HEK293 (cell line): ENCODE results near the gene TNIK.
A peak's percentile ranks its signal among the peaks of the same experiment; 100 is the strongest.

Experiments
- CTCF ChIA-PET: fragments of 350-600 bp; formaldehyde crosslinking; extraction: SDS; loops from one replicate; lab custom pipeline; 2021; ENCODE audit warnings: antibody characterized with exemption; lab: Yijun Ruan, JAX
- POLR2A ChIA-PET: fragments of 300-600 bp; formaldehyde crosslinking; extraction: SDS; loops from one replicate; lab custom pipeline; 2020; ENCODE audit warnings: antibody characterized with exemption, inconsistent platforms; lab: Yijun Ruan, JAX
- H3K27ac ChIP-seq: fragments of 200-500 bp; sonication (Bioruptor generic); 2 replicates; pipeline ENCODE4 v1.5.1; 2014; ENCODE audit warnings: low read depth, low read length, control low read depth, inconsistent platforms; ENCODE audit errors: extremely low read depth
- H3K36me3 ChIP-seq, 2 experiments: fragments of 200-500 bp in 1 of 2; sonication (Bioruptor generic) in 1 of 2; 1 replicate in 1 of 2; 2 replicates in 1 of 2; pipeline ENCODE4 v1.5.1; 2014 to 2017; ENCODE audit warnings: inconsistent platforms in 2 of 2, low read length in 2 of 2; ENCODE audit not compliant: control insufficient read depth in 2 of 2, insufficient read depth in 1 of 2
- H3K4me1 ChIP-seq: fragments of 200-500 bp; sonication (Bioruptor generic); 2 replicates; pipeline ENCODE4 v1.5.1; 2014; ENCODE audit warnings: mild to moderate bottlenecking, low read length, inconsistent platforms; ENCODE audit not compliant: control insufficient read depth, insufficient read depth
- H3K4me3 ChIP-seq: 2 replicates; pipeline ENCODE4 v1.5.1; 2011; ENCODE audit warnings: low read depth, mild to moderate bottlenecking, control low read depth, low read length, moderate library complexity
- H3K9me3 ChIP-seq: fragments of 200-500 bp; sonication (Bioruptor generic); 2 replicates; pipeline ENCODE4 v1.5.1; 2014; ENCODE audit warnings: low read depth, low read length, inconsistent platforms; ENCODE audit not compliant: control insufficient read depth, insufficient read depth
- BCL11B ChIP-seq: fragments of 450-650 bp; formaldehyde crosslinking; IDR thresholded peaks from 2 replicates; pipeline ENCODE4 v1.5.1; 2016; ENCODE audit warnings: low read depth, missing biosample characterization, missing genetic modification characterization
- CTCF ChIP-seq: fragments of 450-650 bp; formaldehyde crosslinking; IDR thresholded peaks from 2 replicates; pipeline ENCODE4 v1.5.1; 2016; ENCODE audit warnings: missing biosample characterization, missing genetic modification characterization
- GLIS1 ChIP-seq: fragments of 450-650 bp; formaldehyde crosslinking; IDR thresholded peaks from 2 replicates; pipeline ENCODE4 v1.5.1; 2016; ENCODE audit warnings: missing biosample characterization, missing genetic modification characterization
- IKZF3 ChIP-seq: fragments of 450-650 bp; IDR thresholded peaks from 2 replicates; pipeline ENCODE4 v1.5.0; 2018; ENCODE audit warnings: missing biosample characterization, mild to moderate bottlenecking, missing genetic modification characterization, moderate library complexity
- KLF9 ChIP-seq: fragments of 450-650 bp; formaldehyde crosslinking; IDR thresholded peaks from 2 replicates; pipeline ENCODE4 v1.5.1; 2016; ENCODE audit warnings: missing biosample characterization, missing genetic modification characterization, low read depth
- REPIN1 ChIP-seq: fragments of 450-650 bp; formaldehyde crosslinking; IDR thresholded peaks from 2 replicates; pipeline ENCODE4 v1.5.1; 2017; ENCODE audit warnings: missing biosample characterization, missing genetic modification characterization, low read depth
- SALL2 ChIP-seq: fragments of 450-650 bp; formaldehyde crosslinking; IDR thresholded peaks from 2 replicates; pipeline ENCODE4 v1.5.0; 2017; ENCODE audit warnings: missing biosample characterization, mild to moderate bottlenecking, missing genetic modification characterization, borderline replicate concordance
- ZFHX2 ChIP-seq: fragments of 450-650 bp; formaldehyde crosslinking; conservative IDR thresholded peaks from 2 replicates; pipeline ENCODE4 v1.5.1; 2016; ENCODE audit warnings: missing biosample characterization, missing genetic modification characterization
- ZIC2 ChIP-seq: fragments of 450-650 bp; formaldehyde crosslinking; IDR thresholded peaks from 2 replicates; pipeline ENCODE4 v1.5.1; 2016; ENCODE audit warnings: missing biosample characterization, missing genetic modification characterization
- ZNF114 ChIP-seq: fragments of 450-650 bp; formaldehyde crosslinking; IDR thresholded peaks from 2 replicates; pipeline ENCODE4 v1.5.0; 2017; ENCODE audit warnings: missing biosample characterization, missing genetic modification characterization
- ZNF175 ChIP-seq: fragments of 450-650 bp; formaldehyde crosslinking; IDR thresholded peaks from 2 replicates; pipeline ENCODE4 v1.5.1; 2016; ENCODE audit warnings: missing biosample characterization, missing genetic modification characterization
- ZNF354C ChIP-seq: fragments of 450-650 bp; formaldehyde crosslinking; IDR thresholded peaks from 2 replicates; pipeline ENCODE4 v1.5.1; 2016; ENCODE audit warnings: missing biosample characterization, missing genetic modification characterization, low read depth, borderline replicate concordance
- ZNF449 ChIP-seq: fragments of 450-650 bp; formaldehyde crosslinking; IDR thresholded peaks from 2 replicates; pipeline ENCODE4 v1.5.1; 2017; ENCODE audit warnings: missing biosample characterization, mild to moderate bottlenecking, missing genetic modification characterization, moderate library complexity
- ZNF473 ChIP-seq: fragments of 450-650 bp; formaldehyde crosslinking; IDR thresholded peaks from 2 replicates; pipeline ENCODE4 v1.5.1; 2017; ENCODE audit warnings: missing biosample characterization, missing genetic modification characterization
- ZNF548 ChIP-seq: fragments of 450-650 bp; formaldehyde crosslinking; IDR thresholded peaks from 2 replicates; pipeline ENCODE4 v1.5.1; 2016; ENCODE audit warnings: missing biosample characterization, missing genetic modification characterization
- ZNF549 ChIP-seq: fragments of 450-650 bp; IDR thresholded peaks from 2 replicates; pipeline ENCODE4 v1.5.1; 2018; ENCODE audit warnings: missing biosample characterization, missing genetic modification characterization, mild to moderate bottlenecking, inconsistent platforms, moderate library complexity
- ZNF560 ChIP-seq: fragments of 450-650 bp; formaldehyde crosslinking; IDR thresholded peaks from 2 replicates; pipeline ENCODE4 v1.5.1; 2017; ENCODE audit warnings: missing biosample characterization, missing genetic modification characterization, borderline replicate concordance
- ZNF571 ChIP-seq: fragments of 450-650 bp; formaldehyde crosslinking; IDR thresholded peaks from 2 replicates; pipeline ENCODE4 v1.5.0; 2017; ENCODE audit warnings: missing biosample characterization, missing genetic modification characterization
- ZNF596 ChIP-seq: fragments of 450-650 bp; IDR thresholded peaks from 2 replicates; pipeline ENCODE4 v1.5.0; 2018; ENCODE audit warnings: missing biosample characterization, mild to moderate bottlenecking, missing genetic modification characterization, moderate library complexity
- ZNF600 ChIP-seq: fragments of 450-650 bp; formaldehyde crosslinking; IDR thresholded peaks from 2 replicates; pipeline ENCODE4 v1.5.1; 2016; ENCODE audit warnings: missing biosample characterization, missing genetic modification characterization
- ZNF610 ChIP-seq: fragments of 450-650 bp; formaldehyde crosslinking; IDR thresholded peaks from 2 replicates; pipeline ENCODE4 v1.5.1; 2016; ENCODE audit warnings: missing biosample characterization, missing genetic modification characterization, borderline replicate concordance
- ZNF621 ChIP-seq: fragments of 450-650 bp; formaldehyde crosslinking; IDR thresholded peaks from 2 replicates; pipeline ENCODE4 v1.5.1; 2017; ENCODE audit warnings: missing biosample characterization, missing genetic modification characterization
- ZNF629 ChIP-seq: fragments of 450-650 bp; formaldehyde crosslinking; IDR thresholded peaks from 2 replicates; pipeline ENCODE4 v1.5.1; 2017; ENCODE audit warnings: missing biosample characterization, missing genetic modification characterization
- ZNF654 ChIP-seq: fragments of 450-650 bp; formaldehyde crosslinking; IDR thresholded peaks from 2 replicates; pipeline ENCODE4 v1.5.1; 2016; ENCODE audit warnings: low read depth, missing biosample characterization, missing genetic modification characterization
- ZNF658 ChIP-seq: fragments of 450-650 bp; formaldehyde crosslinking; IDR thresholded peaks from 2 replicates; pipeline ENCODE4; 2016; ENCODE audit warnings: missing biosample characterization, missing genetic modification characterization
- ZNF664 ChIP-seq: fragments of 450-650 bp; formaldehyde crosslinking; IDR thresholded peaks from 2 replicates; pipeline ENCODE4 v1.5.1; 2016; ENCODE audit warnings: missing biosample characterization, missing genetic modification characterization
- ZNF677 ChIP-seq: fragments of 450-650 bp; IDR thresholded peaks from 2 replicates; pipeline ENCODE4 v1.5.0; 2018; ENCODE audit warnings: missing biosample characterization, mild to moderate bottlenecking, missing genetic modification characterization, moderate library complexity
- ZSCAN30 ChIP-seq: fragments of 450-650 bp; IDR thresholded peaks from 2 replicates; pipeline ENCODE4 v1.5.1; 2018; ENCODE audit warnings: missing biosample characterization, mild to moderate bottlenecking, missing genetic modification characterization, moderate library complexity
- TF ChIP-seq, protein P1 (sequence below): fragments of 450-650 bp; formaldehyde crosslinking; IDR thresholded peaks from 2 replicates; pipeline ENCODE4 v1.5.1; 2017; ENCODE audit warnings: missing biosample characterization, missing genetic modification characterization

Gene TNIK

GRCh38 chr3:171453180-171453886, 6.9 kb downstream of the TNIK start:
- CTCF ChIA-PET, result interaction anchor here (0.6 to 0.7 kb wide), 3 partner anchors 10 to 499 kb away, joined by 3 to 5 read pairs (median 4); no protein-coding TSS in a partner anchor
- POLR2A ChIA-PET, result no interaction called here
- no peaks in the 10 kb centered on the region for H3K36me3 ChIP-seq
- H3K9me3 ChIP-seq, result no peaks in the 10 kb centered on the region
- peak; percentile 46 for TF ChIP-seq ZIC2 (tag by site-specific recombination)
- TF ChIP-seq ZNF654, result peak; percentile 39
- TF ChIP-seq ZNF658 (tag by site-specific recombination), result no peak
- TF ChIP-seq ZSCAN30, result 0 out of 2 replicates have a peak, but pooled peaks have one; percentile 18
- TF ChIP-seq ZNF600 (tag by site-specific recombination), result 0 out of 2 replicates have a peak, but pooled peaks have one; percentile 25
- no peak for TF ChIP-seq CTCF
- no peak for TF ChIP-seq SALL2 (tag by site-specific recombination)
- TF ChIP-seq ZNF473 (tag by site-specific recombination), result no peak
- peak; percentile 16; the same call in 1 of the 2 replicates for TF ChIP-seq GLIS1 (tag by site-specific recombination)
- TF ChIP-seq KLF9 (tag by site-specific recombination), result peak; percentile 29; the same call in 1 of the 2 replicates
- peak; percentile 21 for TF ChIP-seq ZFHX2
- TF ChIP-seq IKZF3 (tag by site-specific recombination), result no peak
- no peak overlapping the region for H3K4me3 ChIP-seq
- no peak overlapping the region for H3K27ac ChIP-seq
- no peaks in the 10 kb centered on the region; the same call in 1 of the 2 replicates for H3K4me1 ChIP-seq

- H3K9me3 ChIP-seq, result no peaks in the 10 kb centered on the region
- POLR2A ChIA-PET, result no interaction called here
- CTCF ChIA-PET, result interaction anchor here (0.6 to 1.0 kb wide), 4 partner anchors 8 to 169 kb away, joined by 3 to 4 read pairs (median 3); partner anchors contain the start of gene TNIK
- no peak overlapping the region for H3K27ac ChIP-seq
- no peaks in the 10 kb centered on the region; the same call in 1 of the 2 replicates for H3K4me1 ChIP-seq
- no peaks in the 10 kb centered on the region for H3K36me3 ChIP-seq
- H3K4me3 ChIP-seq, result no peak overlapping the region
- TF ChIP-seq ZNF596, result peak; percentile 43; the same call in 1 of the 2 replicates
- TF ChIP-seq ZNF571 (tag by site-specific recombination), result no peak
- TF ChIP-seq, protein P1, sequence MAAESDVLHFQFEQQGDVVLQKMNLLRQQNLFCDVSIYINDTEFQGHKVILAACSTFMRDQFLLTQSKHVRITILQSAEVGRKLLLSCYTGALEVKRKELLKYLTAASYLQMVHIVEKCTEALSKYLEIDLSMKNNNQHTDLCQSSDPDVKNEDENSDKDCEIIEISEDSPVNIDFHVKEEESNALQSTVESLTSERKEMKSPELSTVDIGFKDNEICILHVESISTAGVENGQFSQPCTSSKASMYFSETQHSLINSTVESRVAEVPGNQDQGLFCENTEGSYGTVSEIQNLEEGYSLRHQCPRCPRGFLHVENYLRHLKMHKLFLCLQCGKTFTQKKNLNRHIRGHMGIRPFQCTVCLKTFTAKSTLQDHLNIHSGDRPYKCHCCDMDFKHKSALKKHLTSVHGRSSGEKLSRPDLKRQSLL (tag by site-specific recombination), result peak; percentile 52; the same call in 1 of the 2 replicates
- TF ChIP-seq, all 188 proteins: peak for 2
Observed at GRCh38 chr3:171452328-171452727, 7.9 kb downstream of the TNIK start.

- no peaks in the 10 kb centered on the region; the same call in 1 of the 2 replicates for H3K4me1 ChIP-seq
- H3K4me3 ChIP-seq, result no peak overlapping the region
- H3K36me3 ChIP-seq, result no peaks in the 10 kb centered on the region
- no peak overlapping the region for H3K27ac ChIP-seq
- POLR2A ChIA-PET, result no interaction called here
- CTCF ChIA-PET, result interaction anchor here (0.7 to 1.0 kb wide), 3 partner anchors 9 to 169 kb away, joined by 3 to 4 read pairs (median 3); partner anchors contain the start of gene TNIK
- no peaks in the 10 kb centered on the region for H3K9me3 ChIP-seq
- TF ChIP-seq REPIN1 (tag by site-specific recombination) (no peak), ZNF664 (tag by site-specific recombination) (no peak), ZNF175 (tag by site-specific recombination) (no peak), ZNF548 (no peak), ZNF354C (tag by site-specific recombination) (no peak), ZNF114 (tag by site-specific recombination) (no peak), ZNF449 (tag by site-specific recombination) (no peak), BCL11B (tag by site-specific recombination) (no peak), ZNF560 (tag by site-specific recombination) (no peak), ZNF549 (tag by site-specific recombination) (no peak), ZNF629 (tag by site-specific recombination) (no peak), ZNF610 (tag by site-specific recombination) (no peak), ZNF677 (tag by site-specific recombination) (no peak), ZNF621 (tag by site-specific recombination) (no peak)
Observed at GRCh38 chr3:171451915-171452314, 8.3 kb downstream of the TNIK start.
